Prostate gland (tissue), 2 donors: Measurements from ENCODE around the gene TMEM229B.

ENCODE experiments used
- POLR2AphosphoS5 ChIP-seq: sonication (generic); formaldehyde crosslinking; IDR thresholded peaks from one replicate; pipeline ENCODE4 v1.6.1; 2017; ENCODE audit warnings: antibody characterized with exemption
- TF ChIP-seq, protein P1 (sequence below), 4 experiments: fragments of 200-600 bp in 2 of 4; fragments of 450-650 bp in 2 of 4; sonication (generic) in 2 of 4; IDR thresholded peaks; 1 replicate in 3 of 4; 2 replicates in 1 of 4; pipeline ENCODE4 v1.5.1; 2016 to 2019; ENCODE audit warnings: antibody characterized with exemption in 4 of 4, mild to moderate bottlenecking in 2 of 4, moderate library complexity in 2 of 4

DNA sequence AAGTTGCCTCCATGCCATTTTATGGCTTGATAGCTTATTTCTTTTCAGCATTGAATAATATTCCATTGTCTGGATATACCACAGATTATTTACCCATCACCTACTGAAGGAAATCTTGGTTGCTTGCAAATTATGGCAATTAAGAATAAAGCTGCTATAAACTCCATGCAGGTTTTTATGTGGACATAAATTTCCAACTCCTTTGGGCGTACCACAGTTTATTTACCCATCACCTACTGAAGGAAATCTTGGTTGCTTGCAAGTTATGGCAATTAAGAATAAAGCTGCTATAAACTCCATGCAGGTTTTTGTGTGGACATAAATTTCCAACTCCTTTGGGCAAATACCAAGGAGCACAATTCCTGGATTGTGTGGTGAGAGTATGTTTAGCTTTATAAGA lies 32.0 kb upstream of the TMEM229B start:
- TF ChIP-seq, protein P1, sequence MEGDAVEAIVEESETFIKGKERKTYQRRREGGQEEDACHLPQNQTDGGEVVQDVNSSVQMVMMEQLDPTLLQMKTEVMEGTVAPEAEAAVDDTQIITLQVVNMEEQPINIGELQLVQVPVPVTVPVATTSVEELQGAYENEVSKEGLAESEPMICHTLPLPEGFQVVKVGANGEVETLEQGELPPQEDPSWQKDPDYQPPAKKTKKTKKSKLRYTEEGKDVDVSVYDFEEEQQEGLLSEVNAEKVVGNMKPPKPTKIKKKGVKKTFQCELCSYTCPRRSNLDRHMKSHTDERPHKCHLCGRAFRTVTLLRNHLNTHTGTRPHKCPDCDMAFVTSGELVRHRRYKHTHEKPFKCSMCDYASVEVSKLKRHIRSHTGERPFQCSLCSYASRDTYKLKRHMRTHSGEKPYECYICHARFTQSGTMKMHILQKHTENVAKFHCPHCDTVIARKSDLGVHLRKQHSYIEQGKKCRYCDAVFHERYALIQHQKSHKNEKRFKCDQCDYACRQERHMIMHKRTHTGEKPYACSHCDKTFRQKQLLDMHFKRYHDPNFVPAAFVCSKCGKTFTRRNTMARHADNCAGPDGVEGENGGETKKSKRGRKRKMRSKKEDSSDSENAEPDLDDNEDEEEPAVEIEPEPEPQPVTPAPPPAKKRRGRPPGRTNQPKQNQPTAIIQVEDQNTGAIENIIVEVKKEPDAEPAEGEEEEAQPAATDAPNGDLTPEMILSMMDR (IDR thresholded peaks at IDR 0.05): no peak
- no peak for TF ChIP-seq POLR2AphosphoS5
